Stomach (tissue), 4 donors: ENCODE results near the gene LEKR1.

Source experiments
- POLR2AphosphoS5 ChIP-seq, 3 donors: sonication (generic); formaldehyde crosslinking; IDR thresholded peaks; one replicate each; pipeline ENCODE4 v1.6.1; 2016; ENCODE audit warnings: antibody characterized with exemption in 3 of 3
- TF ChIP-seq, protein P1 (sequence below), 7 experiments: fragments of 450-650 bp in 4 of 7; fragments of 200-600 bp in 3 of 7; sonication (generic) in 3 of 7; IDR thresholded peaks; one replicate each; pipeline ENCODE4 v1.5.1; 2016 to 2019; ENCODE audit warnings: antibody characterized with exemption in 7 of 7, control low read depth in 2 of 7, mild to moderate bottlenecking in 1 of 7

DNA sequence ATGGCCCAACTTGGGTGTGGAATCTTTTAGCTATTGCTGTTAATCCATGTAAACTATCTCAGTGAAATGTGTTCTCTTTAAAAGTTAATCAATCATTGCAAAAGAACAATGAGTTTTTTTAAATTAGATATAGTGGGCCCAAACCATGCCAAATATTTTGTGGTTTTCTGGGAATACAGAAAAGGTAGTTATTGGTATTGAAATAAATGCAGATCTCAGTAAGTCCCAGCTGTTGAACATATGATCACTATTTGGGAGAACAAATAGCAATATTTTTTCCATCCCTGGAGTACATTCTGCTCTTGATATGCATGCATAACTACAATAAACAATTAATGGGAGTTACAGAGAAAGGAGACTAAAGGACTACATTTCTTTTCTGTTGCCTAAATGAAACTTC is 36.0 kb upstream of the LEKR1 start:
- TF ChIP-seq, protein P1, sequence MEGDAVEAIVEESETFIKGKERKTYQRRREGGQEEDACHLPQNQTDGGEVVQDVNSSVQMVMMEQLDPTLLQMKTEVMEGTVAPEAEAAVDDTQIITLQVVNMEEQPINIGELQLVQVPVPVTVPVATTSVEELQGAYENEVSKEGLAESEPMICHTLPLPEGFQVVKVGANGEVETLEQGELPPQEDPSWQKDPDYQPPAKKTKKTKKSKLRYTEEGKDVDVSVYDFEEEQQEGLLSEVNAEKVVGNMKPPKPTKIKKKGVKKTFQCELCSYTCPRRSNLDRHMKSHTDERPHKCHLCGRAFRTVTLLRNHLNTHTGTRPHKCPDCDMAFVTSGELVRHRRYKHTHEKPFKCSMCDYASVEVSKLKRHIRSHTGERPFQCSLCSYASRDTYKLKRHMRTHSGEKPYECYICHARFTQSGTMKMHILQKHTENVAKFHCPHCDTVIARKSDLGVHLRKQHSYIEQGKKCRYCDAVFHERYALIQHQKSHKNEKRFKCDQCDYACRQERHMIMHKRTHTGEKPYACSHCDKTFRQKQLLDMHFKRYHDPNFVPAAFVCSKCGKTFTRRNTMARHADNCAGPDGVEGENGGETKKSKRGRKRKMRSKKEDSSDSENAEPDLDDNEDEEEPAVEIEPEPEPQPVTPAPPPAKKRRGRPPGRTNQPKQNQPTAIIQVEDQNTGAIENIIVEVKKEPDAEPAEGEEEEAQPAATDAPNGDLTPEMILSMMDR (IDR thresholded peaks at IDR 0.05) = no peak
- no peak for TF ChIP-seq POLR2AphosphoS5 (IDR thresholded peaks at IDR 0.05)
